COR-L47 (cell line): ENCODE data around the gene RGL3.
A peak's percentile ranks its signal among the peaks of the same experiment; 100 is the strongest.
"Not testable (repeated sequence)": the region's sequence is repeated elsewhere in the genome, so short reads cannot be mapped to it uniquely, and the experiment has no call there.

Experiments used
- DNase-seq: peaks from one replicate; lab custom pipeline; 2025; lab: John Stamatoyannopoulos, UW

RGL3 gene

GRCh38 chr19:11361771-11362731 is 57.1 kb downstream of the RGL3 start:
- no peak for DNase-seq

- no peak for DNase-seq
These were observed 57.9 kb downstream of the RGL3 start for GRCh38 chr19:11361037-11361770.

- no peak for DNase-seq
These were observed 59.7 kb downstream of the RGL3 start for GRCh38 chr19:11359421-11359820.

- no peak for DNase-seq
These were observed 62.2 kb downstream of the RGL3 start for GRCh38 chr19:11356676-11357550.

GRCh38 chr19:11356074-11356397 is 63.1 kb downstream of the RGL3 start:
- DNase-seq: no peak

- peak; percentile 83 for DNase-seq
These were observed 63.7 kb downstream of the RGL3 start, which contains the start of gene PLPPR2 for GRCh38 chr19:11355160-11356073. PLPPR2 (plus strand) TSS chr19:11355432; CDS start chr19:11357674, 2,242 bp downstream.

- not testable (repeated sequence) for DNase-seq
These were observed 65.0 kb downstream of the RGL3 start for GRCh38 chr19:11354102-11354501.

GRCh38 chr19:11349171-11349570 is 69.9 kb downstream of the RGL3 start:
- no peak for DNase-seq

GRCh38 chr19:11347546-11348039 is 71.5 kb downstream of the RGL3 start:
- no peak for DNase-seq

GRCh38 chr19:11346104-11346940 is 72.8 kb downstream of the RGL3 start, which contains the start of the genes CCDC159 and TMEM205:
CCDC159 (plus strand) TSS chr19:11346519; CDS start chr19:11346607, 88 bp downstream.
TMEM205 (minus strand) TSS chr19:11346268; CDS start chr19:11345619, 649 bp downstream.
- peak; percentile 100 for DNase-seq

GRCh38 chr19:11345122-11345803 is 73.9 kb downstream of the RGL3 start:
- no peak for DNase-seq
